Thyroid gland (tissue), 4 donors: ENCODE results near the gene ZNF681.

ENCODE experiments used
- CTCF ChIP-seq, 6 experiments: fragments of 200-600 bp in 3 of 6; fragments of 450-650 bp in 3 of 6; sonication (generic) in 3 of 6; IDR thresholded peaks; one replicate each; pipeline ENCODE4 v1.5.1; 2016 to 2019; ENCODE audit warnings: antibody characterized with exemption in 6 of 6, mild to moderate bottlenecking in 2 of 6, inconsistent platforms in 1 of 6, moderate library complexity in 1 of 6
- POLR2A ChIP-seq, 2 donors: fragments of 450-650 bp; IDR thresholded peaks; one replicate each; pipeline ENCODE4 v1.6.1; 2017; ENCODE audit warnings: antibody characterized with exemption in 2 of 2, mild to moderate bottlenecking in 2 of 2, moderate library complexity in 1 of 2

DNA sequence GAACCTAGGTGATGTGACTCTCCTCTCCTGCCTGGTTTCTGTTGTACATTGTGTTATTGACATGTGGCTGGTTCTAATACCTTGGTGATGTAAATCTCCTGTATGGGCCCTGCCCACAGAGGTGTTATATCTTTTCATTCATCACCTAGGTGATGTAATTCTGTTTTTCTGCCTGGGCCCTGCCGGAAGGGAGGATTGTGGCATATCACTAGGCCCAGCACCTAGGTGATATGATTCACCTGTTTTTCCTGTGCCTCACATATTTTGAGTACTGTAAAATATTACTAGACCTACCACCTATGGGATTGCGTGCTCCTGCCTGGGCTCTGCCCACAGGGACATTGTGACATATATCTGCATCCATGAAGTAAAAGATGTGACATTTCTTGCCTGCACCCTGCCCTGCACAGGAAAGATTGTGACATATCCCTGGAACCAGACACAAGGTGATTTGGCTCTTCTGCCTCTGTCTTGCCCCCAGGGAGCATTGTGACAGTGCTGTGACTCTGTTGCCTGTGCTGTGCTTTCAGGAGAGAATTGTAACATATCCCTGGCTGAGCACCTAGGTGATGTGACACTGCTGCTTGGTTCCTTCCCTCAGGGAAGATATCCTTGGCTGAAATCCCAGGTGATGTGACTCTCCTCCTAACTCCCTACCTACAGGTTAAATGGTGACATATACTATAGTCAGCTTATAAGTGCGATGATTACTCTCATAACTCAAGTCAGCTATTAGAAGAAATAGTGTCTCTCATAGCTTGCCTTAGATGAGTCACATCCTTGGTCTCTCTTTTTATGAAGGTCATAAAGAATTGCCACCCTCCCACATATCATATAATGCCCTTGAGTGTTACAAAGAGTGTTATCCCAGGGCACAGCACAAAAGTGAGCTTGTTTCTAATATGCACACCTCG, 13.3 kb upstream of the ZNF681 start:
- TF ChIP-seq CTCF (IDR thresholded peaks at IDR 0.05) (no peak), POLR2A (IDR thresholded peaks at IDR 0.05) (no peak)
